AG04449 (cell line): ENCODE data around the gene CC2D1A.

Source experiments
- CTCF ChIA-PET: fragments of 350-600 bp; formaldehyde crosslinking; extraction: SDS; loops from one replicate; lab custom pipeline; 2021; ENCODE audit warnings: antibody characterized with exemption; lab: Yijun Ruan, JAX
- POLR2A ChIA-PET: fragments of 400-600, 350-600 bp; formaldehyde crosslinking; extraction: SDS; loops from one replicate; lab custom pipeline; 2020; ENCODE audit warnings: antibody characterized with exemption, inconsistent platforms; lab: Yijun Ruan, JAX
- DNase-seq: peaks from one replicate; pipeline ENCODE4 v3.0.0-alpha.2; 2010; ENCODE audit warnings: low read depth, low spot score
- H3K4me3 ChIP-seq: 2 replicates; pipeline ENCODE4 v1.5.1; 2011; ENCODE audit warnings: low read depth, mild to moderate bottlenecking, control low read depth, low read length
- CTCF ChIP-seq: IDR thresholded peaks from one replicate; pipeline ENCODE4 v1.5.1; 2011; ENCODE audit warnings: mild to moderate bottlenecking, moderate library complexity, low read length, control low read depth, inconsistent platforms; ENCODE audit not compliant: insufficient read depth; ENCODE audit errors: missing control alignments

The CC2D1A gene

GRCh38 chr19:13890136-13890535 is 15.9 kb upstream of the CC2D1A start:
- POLR2A ChIA-PET: no interaction called here
- CTCF ChIA-PET: interaction anchor here (1.4 kb wide), 1 partner anchor 185 kb away, joined by 4 read pairs; no protein-coding TSS in a partner anchor
- no peak for DNase-seq
- no peak overlapping the region for H3K4me3 ChIP-seq
- no peak for TF ChIP-seq CTCF

- ChIA-PET CTCF (interaction anchor here (1.1 to 1.4 kb wide), 4 partner anchors 8 to 13 kb away, joined by 3 to 5 read pairs (median 4); no protein-coding TSS in a partner anchor), POLR2A (no interaction called here)
- no peak overlapping the region for H3K4me3 ChIP-seq
- no peak for DNase-seq
- TF ChIP-seq CTCF: no peak
Measured at GRCh38 chr19:13892870-13893269, 13.1 kb upstream of the CC2D1A start.

- H3K4me3 ChIP-seq: no peak overlapping the region
- DNase-seq: no peak
- TF ChIP-seq CTCF: no peak
- CTCF ChIA-PET: interaction anchor here (1.3 kb wide), 2 partner anchors 11 to 13 kb away, joined by 3 to 6 read pairs; no protein-coding TSS in a partner anchor
- POLR2A ChIA-PET: no interaction called here
Measured at GRCh38 chr19:13894552-13894951, 11.4 kb upstream of the CC2D1A start.

- POLR2A ChIA-PET: no interaction called here
- CTCF ChIA-PET: no interaction called here
- H3K4me3 ChIP-seq: no peak overlapping the region
- TF ChIP-seq CTCF: no peak
- DNase-seq: no peak
Measured at GRCh38 chr19:13896227-13896626, 9.8 kb upstream of the CC2D1A start.

- ChIA-PET POLR2A (no interaction called here), CTCF (interaction anchor here (1.0 to 3.2 kb wide), 3 partner anchors 11 to 19 kb away, joined by 4 to 10 read pairs (median 5); no protein-coding TSS in a partner anchor)
- DNase-seq: no peak
- no peak for TF ChIP-seq CTCF
- no peak overlapping the region for H3K4me3 ChIP-seq
Measured at GRCh38 chr19:13899393-13899792, 6.6 kb upstream of the CC2D1A start.

- ChIA-PET CTCF (interaction anchor here (1.0 to 3.2 kb wide), 3 partner anchors 11 to 19 kb away, joined by 4 to 10 read pairs (median 5); no protein-coding TSS in a partner anchor), POLR2A (no interaction called here)
- H3K4me3 ChIP-seq: no peak overlapping the region
- no peak for DNase-seq
- no peak for TF ChIP-seq CTCF
Measured at GRCh38 chr19:13899912-13900584, 6.0 kb upstream of the CC2D1A start.
